Peyer's patch (tissue), 4 donors: ENCODE results near the gene SHISA8.

Source experiments
- CTCF ChIP-seq, 6 experiments: fragments of 450-650 bp in 4 of 6; fragments of 200-600 bp in 2 of 6; sonication (generic) in 1 of 6; IDR thresholded peaks; one replicate each; pipeline ENCODE4 v1.5.1; 2017 to 2019; ENCODE audit warnings: antibody characterized with exemption in 6 of 6, mild to moderate bottlenecking in 3 of 6, moderate library complexity in 1 of 6
- POLR2A ChIP-seq, 2 donors: fragments of 450-650 bp; IDR thresholded peaks; one replicate each; pipeline ENCODE4 v1.5.1; 2017; ENCODE audit warnings: antibody characterized with exemption in 2 of 2, mild to moderate bottlenecking in 2 of 2, moderate library complexity in 2 of 2

GRCh38 chr22:41919357-41920224 is 4.7 kb upstream of the SHISA8 start:
- TF ChIP-seq CTCF (IDR thresholded peaks at IDR 0.05) (no peak), POLR2A (IDR thresholded peaks at IDR 0.05) (no peak)
